HG03378 (cell line): ENCODE measurements around the gene ZFP82.

Source experiments
- ATAC-seq: cut with Tn5 transposase; IDR thresholded peaks from one replicate; pipeline ENCODE4 v1.9.1; 2021; ENCODE audit warnings: mild to moderate bottlenecking, moderate library complexity; ENCODE audit not compliant: unreplicated experiment

The ZFP82 gene

DNA sequence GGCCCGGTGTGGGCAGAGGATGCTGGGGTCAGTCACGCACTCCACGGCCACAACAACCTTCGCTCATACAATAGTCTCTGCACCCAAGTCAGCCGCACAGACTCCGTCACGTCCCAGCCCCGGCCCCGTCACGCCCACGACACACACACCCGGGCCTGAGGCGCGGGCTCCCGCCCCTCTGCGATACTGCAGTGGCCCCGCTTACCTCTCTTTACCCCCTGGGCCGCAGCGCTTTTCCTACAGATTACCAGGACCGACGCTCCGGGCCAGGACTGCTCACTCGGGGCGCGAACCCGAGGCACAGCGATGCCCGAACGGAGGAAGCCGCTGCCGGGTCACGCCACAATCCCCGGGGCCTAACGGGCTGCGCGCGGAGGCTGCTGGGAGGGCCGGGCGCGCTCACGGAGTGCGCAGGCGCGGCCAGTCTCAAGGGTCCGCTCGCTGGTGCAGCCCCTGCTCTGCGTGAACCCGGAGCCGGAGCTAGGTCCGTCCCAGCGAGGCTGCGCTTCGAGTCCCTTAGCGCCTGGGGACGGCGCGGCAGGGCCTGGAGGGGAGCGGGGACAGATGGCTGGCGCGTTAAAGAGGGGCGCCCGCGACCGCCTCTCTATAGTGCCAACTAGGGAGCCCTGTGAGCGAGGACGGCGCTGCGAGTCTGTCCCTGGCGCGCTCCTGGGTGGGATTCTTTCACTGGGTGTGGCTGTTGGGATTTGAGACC lies at the start of gene ZFP82:
Gene ZFP82 (minus strand): TSS at position 358 of the 715 bp plus-strand sequence. CDS start 8,855 bp downstream, outside the sequence.
- ATAC-seq: peak; percentile 53

DNA sequence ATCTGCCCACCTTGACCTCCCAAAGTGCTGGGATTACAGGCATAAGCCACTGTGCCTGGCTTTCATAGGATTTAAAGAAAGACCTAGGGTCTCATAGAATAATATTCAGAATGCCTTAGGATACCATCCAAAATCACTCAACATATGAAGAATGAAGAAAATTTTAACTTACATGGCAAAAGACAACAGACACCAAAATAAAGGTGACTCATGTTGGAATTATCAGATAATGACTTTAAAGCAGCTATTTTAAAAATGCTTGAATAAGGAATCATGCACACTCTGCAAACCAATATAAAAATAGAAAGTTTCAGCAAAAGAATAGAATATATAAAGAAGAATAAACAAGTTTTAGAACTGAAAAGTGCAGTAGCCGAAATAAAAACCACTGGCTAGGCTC lies 41.6 kb upstream of the ZFP82 start:
- no peak for ATAC-seq

DNA sequence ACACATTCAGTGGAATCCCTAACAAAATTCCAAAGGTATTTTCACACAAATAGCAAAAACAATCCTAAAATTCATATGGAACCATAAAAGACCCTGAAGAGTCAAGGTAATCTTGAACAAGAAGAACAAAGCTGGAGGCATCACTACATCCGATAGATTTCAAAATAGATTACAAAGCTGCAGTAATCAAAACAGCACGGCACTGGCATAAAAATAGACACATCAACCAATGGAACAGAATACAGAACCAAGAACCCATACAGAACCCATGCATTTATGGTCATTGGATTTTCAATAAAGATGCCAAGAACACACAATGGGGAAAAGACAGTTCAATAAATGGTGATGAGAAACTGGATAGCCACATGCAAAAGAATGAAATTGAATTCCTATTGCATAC lies 38.4 kb upstream of the ZFP82 start:
- no peak for ATAC-seq

DNA sequence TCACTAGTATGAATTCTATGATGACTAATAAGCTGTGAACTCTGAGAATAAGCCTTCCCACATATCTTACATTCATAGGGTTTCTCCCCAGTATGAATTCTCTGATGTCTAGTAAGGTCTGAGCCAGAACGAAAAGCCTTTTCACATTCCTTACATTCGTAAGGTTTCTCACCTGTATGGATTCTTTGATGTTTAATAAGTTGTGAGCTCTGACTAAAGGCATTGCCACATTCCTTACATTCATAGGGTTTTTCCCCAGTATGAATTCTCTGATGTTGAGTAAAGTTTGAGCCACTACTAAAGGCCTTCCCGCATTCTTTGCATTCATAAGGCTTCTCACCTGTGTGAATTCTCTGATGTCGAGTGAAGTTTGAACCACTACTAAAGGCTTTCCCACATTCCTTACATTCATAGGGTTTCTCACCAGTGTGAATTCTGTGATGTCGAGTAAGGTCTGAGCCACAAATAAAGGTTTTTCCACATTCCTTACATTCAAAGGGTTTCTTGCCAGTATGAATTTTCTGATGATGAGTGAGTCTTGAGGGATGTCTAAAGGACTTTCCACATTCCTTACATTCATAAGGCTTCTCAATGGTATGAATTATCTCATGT lies 30.7 kb upstream of the ZFP82 start:
- ATAC-seq: no peak

DNA sequence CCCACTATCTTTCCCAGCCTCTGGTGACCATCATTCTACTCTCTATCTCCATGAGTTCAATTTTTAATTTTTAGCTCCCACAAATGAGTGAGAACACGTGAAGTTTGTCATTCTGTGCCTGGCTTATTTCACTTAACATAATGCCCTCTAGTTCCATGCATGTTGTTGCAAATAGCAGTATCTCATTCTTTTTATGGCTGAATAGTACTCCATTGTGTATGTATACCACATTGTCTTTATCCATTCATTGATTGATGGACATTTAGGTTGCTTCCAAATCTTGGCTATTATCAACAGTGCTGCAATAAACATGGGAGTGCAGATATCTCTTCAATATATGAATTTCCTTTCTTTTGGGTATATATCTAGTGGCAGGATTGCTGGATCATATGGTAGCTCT lies 22.9 kb upstream of the ZFP82 start:
- ATAC-seq: no peak

DNA sequence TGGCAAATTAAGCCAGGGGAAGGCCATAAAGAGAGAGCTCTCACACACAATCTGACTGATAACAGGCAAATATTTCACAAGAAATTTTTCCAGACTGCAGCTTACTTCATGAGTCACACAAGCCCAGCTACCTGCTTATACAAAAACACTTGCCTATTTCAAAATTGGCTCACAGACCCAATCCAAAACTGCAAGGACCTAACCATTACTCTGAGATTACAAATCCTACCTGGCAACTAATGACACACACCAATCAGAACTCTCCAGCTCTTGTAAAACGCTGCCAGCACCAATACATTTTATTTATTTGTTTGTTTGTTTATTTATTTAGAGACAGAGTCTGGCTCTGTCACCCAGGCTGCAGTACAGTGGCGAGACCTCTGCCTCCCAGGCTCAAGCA lies 18.1 kb upstream of the ZFP82 start:
- ATAC-seq: no peak

DNA sequence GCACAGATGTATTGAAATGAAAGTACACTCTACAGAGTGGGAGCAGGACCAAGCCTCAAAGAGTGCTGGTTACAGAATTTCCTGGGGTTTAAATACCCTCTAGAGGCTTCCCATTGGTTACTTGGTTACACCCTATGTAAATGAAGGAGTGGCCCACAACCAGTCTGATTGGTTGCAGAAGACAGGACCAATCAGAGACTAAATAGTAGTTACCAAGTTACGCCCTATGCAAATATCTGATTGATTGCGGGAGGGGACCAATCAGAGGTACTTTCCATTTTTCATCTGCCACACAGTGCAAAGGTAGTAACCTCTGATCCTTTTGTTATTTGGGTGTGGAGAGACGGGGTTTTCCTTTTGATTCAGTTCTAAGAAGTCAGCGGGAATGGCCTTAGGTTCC lies 5.5 kb upstream of the ZFP82 start:
- no peak for ATAC-seq

DNA sequence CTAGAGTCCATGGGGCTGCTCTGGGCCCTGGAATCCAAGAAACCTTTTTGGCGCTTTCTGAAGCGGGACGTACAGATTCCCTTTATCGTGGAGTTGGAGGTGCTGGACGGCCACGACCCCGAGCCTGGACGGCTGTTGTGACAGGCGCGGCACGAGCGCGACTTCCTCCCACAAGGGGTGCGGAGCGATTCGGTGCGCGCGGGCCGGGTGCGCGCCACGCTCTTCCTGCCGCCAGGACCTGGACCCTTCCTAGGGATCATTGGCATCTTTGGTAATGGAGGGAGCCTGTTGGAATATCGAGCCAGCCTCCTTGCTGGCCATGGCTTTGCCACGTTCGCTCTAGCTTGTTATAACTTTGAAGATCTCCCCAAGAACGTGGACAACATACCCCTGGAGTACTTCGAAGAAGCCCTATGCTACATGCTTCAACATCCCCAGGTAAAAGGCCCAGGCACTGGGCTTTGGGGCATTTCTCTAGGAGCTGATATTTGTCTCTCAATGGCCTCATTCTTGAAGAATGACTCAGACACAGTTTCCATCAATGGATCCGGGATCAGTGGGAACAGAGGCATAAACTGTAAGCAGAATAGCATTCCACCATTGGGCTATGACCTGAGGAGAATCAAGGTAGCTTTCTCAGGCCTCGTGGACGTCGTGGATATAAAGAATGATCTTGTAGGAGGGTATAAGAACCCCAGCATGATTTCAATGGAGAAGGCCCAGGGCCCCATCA lies 3.5 kb upstream of the ZFP82 start:
- ATAC-seq: no peak

DNA sequence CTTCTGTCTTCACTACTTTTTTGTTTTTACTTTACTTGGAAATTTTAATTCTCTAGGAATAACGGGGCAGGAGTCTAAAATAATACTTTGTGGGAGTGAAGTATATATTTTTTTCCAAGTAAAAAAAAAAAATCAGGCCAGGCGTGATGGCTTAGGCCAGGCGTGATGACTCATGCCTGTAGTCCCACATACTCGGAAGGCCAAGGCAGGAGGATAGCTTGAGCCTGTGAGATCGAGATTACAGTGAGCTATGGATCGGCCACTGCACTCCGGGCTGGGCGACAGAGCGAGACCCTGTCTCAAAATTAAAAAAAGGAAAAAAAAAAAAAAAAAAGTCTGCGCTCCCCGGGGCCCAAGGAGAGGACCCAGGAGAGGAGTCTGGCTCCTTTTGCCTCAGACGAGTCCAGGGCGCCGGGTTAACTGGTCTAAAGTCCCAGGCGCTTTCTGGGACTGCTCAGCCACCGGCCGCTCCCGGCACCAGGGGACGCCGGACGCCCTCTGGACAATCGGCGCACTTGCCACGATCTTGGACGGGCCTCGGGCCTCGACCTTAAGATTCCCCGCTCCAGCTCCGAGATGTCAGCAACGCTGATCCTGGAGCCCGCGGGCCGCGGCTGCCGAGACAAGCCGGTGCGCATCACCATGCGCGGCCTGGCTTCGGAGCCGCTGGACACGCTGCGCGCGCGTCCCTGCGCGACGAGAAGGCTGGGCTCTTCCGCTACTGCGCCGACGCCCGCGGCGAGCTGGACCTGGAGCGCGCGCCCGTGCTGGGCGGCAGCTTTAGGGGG lies 2.7 kb upstream of the ZFP82 start:
- no peak for ATAC-seq

DNA sequence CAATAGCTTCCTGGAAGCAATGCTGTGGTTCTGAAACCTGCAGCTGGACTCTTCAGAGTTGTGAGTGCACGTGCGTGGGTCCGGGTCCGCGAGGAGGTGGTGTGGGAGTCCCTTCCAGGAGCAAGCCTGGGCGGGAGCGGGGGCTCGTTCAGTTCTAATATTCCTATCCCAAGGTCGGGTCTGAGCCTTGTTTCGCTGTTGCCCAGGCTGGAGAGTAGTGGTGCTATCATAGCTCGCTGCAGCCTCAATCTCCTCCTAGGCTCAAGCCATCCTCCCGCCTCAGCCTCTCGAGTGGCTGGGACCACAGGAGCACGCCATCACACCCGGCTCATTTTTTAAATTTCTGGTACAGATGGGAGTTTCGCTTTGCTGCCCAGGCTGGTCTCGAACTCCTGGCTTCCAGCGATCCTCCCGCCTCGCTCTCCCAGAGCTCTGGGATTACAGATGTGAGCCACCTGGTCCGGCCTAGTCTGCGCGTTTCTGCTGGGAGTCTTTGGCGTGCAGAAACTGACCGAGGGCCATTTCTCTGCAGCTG lies 625 bp downstream of the ZFP82 start:
- ATAC-seq: no peak

DNA sequence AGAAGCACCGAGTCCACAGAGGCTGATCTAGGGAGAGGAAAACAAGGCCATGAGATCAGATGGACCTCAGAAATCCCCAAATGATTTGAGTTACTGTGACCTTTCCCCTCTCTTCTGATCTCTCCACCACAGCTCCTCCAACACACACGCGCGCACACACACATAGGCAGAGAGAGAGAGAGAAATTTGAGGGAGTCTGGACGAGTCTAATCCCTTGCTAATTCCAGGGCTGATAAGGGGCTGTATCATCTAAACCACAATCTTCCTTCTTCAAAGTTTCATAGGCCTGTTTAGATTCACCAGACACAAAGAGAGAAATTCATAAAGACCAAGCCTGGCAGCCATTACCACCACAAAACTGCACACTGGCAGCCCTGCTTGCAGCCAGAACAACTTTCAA lies 8.6 kb downstream of the ZFP82 start:
- no peak for ATAC-seq

DNA sequence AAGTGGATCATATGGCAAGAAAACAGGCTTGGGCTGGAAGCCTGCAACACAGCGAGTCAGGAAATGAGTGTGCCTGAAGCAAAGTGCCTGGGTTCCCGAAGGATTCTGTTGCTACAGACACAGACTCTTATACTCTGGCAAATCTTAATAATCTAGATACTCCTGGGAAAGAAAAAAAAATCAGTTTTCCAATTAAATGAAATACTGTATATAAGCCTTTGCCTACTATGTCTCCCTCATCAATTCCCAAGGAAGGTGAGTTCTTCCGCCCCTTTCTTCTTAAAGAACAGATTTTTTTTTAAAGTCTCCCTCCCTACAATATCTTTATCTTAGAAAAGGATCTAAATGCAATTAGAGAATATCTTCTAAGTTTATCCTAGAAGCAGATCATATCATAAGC lies 10.3 kb downstream of the ZFP82 start:
- no peak for ATAC-seq

DNA sequence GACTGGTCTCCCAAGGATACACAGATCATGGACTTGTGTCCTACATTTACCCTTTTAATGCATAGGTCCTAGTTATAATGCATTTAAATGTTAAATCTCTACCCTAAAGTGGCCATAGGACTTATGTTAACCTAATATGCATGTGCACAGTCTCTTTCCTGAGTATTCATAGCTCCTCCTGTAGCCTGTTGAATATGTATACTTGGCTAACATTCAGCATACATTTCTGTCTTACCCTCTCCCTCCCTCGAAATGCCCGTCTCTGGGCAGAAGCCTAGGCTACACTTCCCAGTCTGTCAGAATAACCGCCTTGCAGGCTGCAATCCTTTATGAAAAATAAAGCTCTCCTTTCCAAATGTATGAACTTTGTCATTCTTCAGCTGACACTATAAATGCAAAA lies 13.9 kb downstream of the ZFP82 start:
- ATAC-seq: no peak

DNA sequence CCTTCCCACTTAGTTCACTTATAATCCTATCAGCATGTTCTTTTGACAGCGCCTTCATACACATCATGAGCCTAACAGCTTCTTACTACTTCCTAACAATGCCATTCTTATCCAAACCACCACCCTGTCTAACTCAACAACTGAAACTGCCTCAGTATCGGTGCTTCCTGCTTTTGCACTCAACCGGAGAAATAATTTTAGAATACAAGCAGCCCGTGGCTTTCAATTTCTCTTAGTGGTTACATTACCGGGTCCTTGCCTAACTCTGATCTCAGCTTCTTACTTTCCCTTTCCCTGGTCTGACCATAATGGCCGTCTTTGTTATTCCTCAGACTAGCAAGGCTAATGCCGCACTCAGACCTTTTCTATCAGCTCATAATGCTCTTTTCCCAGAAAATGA lies 17.0 kb downstream of the ZFP82 start:
- no peak for ATAC-seq

DNA sequence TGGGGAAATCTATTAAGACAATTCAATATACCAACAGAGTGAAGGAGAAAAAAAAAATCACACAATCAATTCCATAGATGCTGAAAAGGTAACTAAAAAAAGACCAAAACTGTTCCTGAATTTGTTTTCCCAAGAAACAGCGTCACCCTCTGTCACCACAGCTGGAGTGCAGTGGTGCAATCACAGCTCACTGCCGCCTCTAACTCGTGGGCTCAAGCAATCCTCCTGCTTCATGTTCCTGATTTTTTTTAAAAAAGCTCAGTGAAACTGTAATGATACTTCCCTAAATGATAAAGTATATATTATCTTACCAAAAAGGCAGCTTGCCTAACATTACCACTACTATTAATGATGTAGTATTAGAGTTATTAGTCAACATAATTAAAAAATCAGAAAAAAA lies 19.9 kb downstream of the ZFP82 start:
- ATAC-seq: no peak

DNA sequence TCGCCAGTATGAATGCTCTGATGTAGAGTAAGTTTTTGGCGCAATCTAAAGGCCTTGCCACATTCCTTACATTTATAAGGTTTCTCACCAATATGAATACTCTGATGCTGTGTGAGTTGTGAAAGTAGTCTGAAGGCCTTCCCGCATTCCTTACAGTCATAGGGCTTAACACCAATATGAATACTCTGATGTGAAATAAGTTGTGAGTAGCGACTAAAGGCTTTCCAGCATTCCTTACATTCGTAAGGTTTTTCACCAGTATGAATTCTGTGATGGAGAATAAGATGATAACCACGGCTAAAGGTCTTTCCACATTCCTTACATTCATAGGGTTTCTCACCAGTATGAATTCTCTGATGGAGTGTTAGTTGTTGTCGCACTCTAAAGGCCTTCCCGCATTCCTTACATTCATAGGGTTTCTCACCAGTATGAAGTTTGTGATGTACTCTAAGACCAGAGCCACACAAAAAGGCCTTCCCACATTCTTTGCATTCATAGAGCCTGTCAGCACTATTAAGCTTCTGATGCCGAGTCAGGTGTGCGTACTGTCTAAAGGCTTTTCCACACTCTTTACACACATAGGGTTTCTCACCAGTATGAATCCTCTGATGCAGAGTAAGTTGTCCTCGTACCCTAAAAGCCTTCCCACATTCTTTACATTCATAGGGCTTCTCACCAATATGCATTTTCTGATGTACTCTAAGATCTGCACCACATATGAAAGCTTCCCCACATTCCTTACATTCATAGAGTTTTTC lies 25.3 kb downstream of the ZFP82 start:
- no peak for ATAC-seq

DNA sequence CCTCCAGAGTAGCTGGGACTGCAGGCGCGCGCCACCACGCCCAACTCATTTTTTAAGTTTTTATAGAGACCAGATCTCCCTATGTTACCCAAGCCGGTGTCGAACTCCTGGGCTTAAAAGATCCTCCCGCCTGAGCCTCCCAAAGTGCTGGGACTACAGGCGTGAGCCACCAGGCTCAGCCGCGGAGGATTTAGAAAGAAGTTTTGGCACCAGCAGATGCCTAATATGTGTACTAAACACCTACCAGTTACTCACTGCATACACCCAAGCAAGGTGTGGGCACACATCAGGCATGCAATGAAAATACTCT lies 39.0 kb downstream of the ZFP82 start:
- no peak for ATAC-seq

DNA sequence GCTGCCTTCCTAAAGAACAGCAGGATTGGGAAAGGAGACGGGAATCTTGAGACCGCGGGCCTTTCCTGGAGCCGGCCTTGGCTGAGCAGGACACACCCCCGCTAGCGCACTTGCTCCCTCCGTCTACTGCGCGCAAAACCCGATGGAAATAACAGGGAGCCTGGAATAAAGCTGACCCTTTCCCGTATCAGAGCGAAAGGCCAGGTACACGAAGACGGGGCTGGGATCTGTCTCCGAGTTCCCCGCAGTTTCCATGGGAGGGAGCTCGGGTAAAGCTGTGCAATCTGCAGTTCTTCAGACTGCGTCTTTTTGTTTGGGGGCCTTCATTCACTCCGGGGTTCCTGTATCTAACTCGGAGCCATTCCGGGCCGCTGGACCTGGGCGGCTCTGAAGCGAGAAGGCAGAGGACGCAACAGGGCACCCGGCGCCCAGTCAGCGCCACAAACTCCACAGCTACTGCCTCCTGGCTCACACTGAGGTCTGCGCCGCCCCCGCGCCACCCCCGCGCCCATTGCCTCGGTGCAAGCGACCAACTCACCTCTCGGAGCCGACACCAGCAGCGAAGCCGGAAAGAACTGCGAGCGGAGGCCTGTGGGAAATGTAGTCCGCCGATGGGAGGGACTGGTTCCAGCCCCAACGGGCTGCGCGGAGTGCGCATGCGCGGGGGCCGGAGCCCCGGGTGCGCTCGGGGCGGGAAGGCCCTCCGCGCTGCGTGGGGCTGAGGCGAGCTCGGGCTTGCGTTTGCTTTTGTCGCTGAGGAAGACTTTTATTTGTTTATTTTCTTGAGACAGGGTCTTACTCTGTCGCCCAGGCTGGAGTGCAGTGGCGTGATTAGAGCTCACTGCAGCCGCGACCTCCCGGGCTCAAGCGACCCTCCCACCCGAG lies 39.6 kb downstream of the ZFP82 start, which contains the start of gene ZFP14:
Gene ZFP14 (minus strand): TSS at position 577 of the 885 bp plus-strand sequence. CDS start 11,309 bp downstream, outside the sequence.
- ATAC-seq: peak; percentile 90

DNA sequence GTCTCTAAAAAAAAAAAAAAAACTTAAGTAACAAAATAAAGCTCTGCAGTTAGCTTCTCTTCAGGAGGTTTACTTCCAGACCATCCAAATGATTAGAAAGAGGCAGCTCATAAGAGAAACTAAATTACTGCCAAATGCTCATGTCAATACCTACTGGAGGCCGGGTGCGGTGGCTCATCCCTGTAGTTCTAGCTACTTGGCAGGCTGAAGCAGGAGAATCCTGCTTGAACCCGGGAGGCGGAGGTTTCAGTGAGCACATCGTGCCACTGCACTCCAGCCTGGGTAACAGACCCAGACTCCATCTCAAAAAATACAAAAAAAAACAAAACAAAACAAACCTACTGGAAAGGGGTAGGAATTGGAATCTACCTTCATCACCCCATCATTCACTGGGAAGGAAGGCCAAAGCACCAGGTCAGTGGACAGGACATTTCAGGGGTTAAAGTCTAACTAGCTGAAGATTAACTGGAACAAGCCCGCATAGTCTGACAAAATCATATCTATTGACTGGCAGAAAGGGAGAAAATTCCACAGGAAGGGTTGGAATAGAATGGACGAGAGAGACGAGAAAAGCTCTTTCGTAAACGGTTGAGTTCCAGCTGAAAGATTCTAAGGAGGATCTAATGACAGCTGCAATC lies 40.8 kb downstream of the ZFP82 start:
- ATAC-seq: no peak
